Upper lobe of left lung (tissue), 6 donors: Measurements from ENCODE around the gene PANX1. TPM values are rescaled to one million over a fixed set of nuclear protein-coding genes. Genes with fewer than 3 reads are reported as not detected.
A peak's percentile ranks its signal among the peaks of the same experiment; 100 is the strongest.

Source experiments
- ATAC-seq, 2 donors: fragments of 200-7000 bp; cut with Tn5 transposase; one replicate each; pipeline ENCODE4 v1.9.1; 2022; ENCODE audit warnings: mild to moderate bottlenecking in 2 of 2, moderate library complexity in 2 of 2; ENCODE audit not compliant: low FRiP score in 2 of 2
- DNase-seq, 2 donors: peaks; one replicate each; pipeline ENCODE4 v3.0.0-alpha.2; 2019 to 2020
- H3K27ac ChIP-seq, 4 donors: fragments of 200-600 bp; sonication (generic); one replicate each; pipeline ENCODE4 v1.5.1; 2016 to 2019
- H3K27me3 ChIP-seq, 4 donors: fragments of 200-600 bp; sonication (generic); one replicate each; pipeline ENCODE4 v1.5.1; 2017 to 2019
- H3K36me3 ChIP-seq, 4 donors: fragments of 200-600 bp; sonication (generic); one replicate each; pipeline ENCODE4 v1.5.1; 2016 to 2019
- H3K4me1 ChIP-seq, 4 donors: fragments of 200-600 bp; sonication (generic); one replicate each; pipeline ENCODE4 v1.5.1; 2018 to 2019
- H3K4me3 ChIP-seq, 4 donors: fragments of 200-600 bp; sonication (generic); one replicate each; pipeline ENCODE4 v1.5.1; 2017 to 2019; ENCODE audit warnings: mild to moderate bottlenecking in 2 of 4, moderate library complexity in 1 of 4
- H3K9me3 ChIP-seq, 4 donors: fragments of 200-600 bp; sonication (generic); one replicate each; pipeline ENCODE4 v1.5.1; 2018 to 2019
- CTCF ChIP-seq, 6 experiments: fragments of 450-650 bp in 4 of 6; fragments of 200-600 bp in 2 of 6; sonication (generic) in 2 of 6; IDR thresholded peaks; one replicate each; pipeline ENCODE4 v1.5.1; 2016 to 2019; ENCODE audit warnings: antibody characterized with exemption in 6 of 6
- EP300 ChIP-seq, 4 donors: sonication (generic); formaldehyde crosslinking; IDR thresholded peaks; one replicate each; pipeline ENCODE4 v1.5.1; 2017; ENCODE audit warnings: antibody characterized with exemption in 4 of 4, control low read depth in 2 of 4
- POLR2A ChIP-seq, 4 donors: fragments of 450-650 bp; IDR thresholded peaks; one replicate each; pipeline ENCODE4 v1.5.1; 2016 to 2017; ENCODE audit warnings: antibody characterized with exemption in 4 of 4, mild to moderate bottlenecking in 2 of 4
- POLR2AphosphoS5 ChIP-seq, 2 donors: sonication (generic); formaldehyde crosslinking; IDR thresholded peaks; one replicate each; pipeline ENCODE4 v1.5.1; 2017; ENCODE audit warnings: antibody characterized with exemption in 2 of 2
- WGBS, 2 donors: methylation state at CpG; one replicate each; pipeline ENCODE4 v1.1.5; 2017 to 2018; 5-methylcytosine and 5-hydroxymethylcytosine counted together
- total RNA-seq, 6 donors: library from RNA; depleted of rRNA in 4 of 6; stranded (reverse); fragments of >200 nt in 4 of 6; gene quantifications; one replicate each; pipeline versions ENCODE4 v1.1.0 to v1.2.1, GENCODE V29; 2016 to 2021
- donor health status: DM: no; HTN: no; CAD: no; lungs with moderate emphysema.
- donor health status: DM: no; HTN: yes; CAD: no; lungs with severe emphysema.

Gene PANX1
- total RNA-seq, 6 donors from 2014 or later, result 7.3 to 32.2 (median 17.8) TPM

DNA sequence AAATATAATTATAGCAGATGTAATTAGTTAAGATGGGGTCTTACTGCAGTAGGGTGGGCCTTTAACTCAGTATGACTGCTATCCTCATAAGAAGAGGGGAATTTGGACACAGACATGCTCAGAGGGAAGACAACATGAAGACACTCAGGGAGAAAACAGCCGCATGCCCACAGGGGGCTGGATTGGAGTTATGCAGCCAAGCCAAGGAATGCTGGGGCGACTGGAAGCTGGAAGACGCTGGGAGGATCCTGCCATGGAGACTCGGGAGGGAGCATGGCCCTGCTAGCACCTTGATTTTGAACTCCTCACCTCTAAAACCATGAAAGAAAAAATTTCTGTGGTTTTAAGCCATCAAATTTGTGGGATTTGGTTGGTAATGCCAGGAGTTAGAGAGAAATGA lies 40.9 kb downstream of the PANX1 start:
- Histone ChIP-seq H3K9me3 (no peaks in the 10 kb centered on the region), H3K4me1 (no peaks in the 10 kb centered on the region), H3K27ac (no peak overlapping the region), H3K36me3 (no peaks in the 10 kb centered on the region), H3K27me3 (no peaks in the 10 kb centered on the region), H3K4me3 (no peak overlapping the region)
- TF ChIP-seq POLR2A (IDR thresholded peaks at IDR 0.05), result no peak
- TF ChIP-seq POLR2AphosphoS5 (IDR thresholded peaks at IDR 0.05), result no peak
- no peak for TF ChIP-seq CTCF (IDR thresholded peaks at IDR 0.05)
- no peak for TF ChIP-seq EP300 (IDR thresholded peaks at IDR 0.05)
- DNase-seq (no peak), ATAC-seq (no peak)
- WGBS, 2 donors, result 78 to 94% methylated on average over 4 of the region's 4 CpGs

DNA sequence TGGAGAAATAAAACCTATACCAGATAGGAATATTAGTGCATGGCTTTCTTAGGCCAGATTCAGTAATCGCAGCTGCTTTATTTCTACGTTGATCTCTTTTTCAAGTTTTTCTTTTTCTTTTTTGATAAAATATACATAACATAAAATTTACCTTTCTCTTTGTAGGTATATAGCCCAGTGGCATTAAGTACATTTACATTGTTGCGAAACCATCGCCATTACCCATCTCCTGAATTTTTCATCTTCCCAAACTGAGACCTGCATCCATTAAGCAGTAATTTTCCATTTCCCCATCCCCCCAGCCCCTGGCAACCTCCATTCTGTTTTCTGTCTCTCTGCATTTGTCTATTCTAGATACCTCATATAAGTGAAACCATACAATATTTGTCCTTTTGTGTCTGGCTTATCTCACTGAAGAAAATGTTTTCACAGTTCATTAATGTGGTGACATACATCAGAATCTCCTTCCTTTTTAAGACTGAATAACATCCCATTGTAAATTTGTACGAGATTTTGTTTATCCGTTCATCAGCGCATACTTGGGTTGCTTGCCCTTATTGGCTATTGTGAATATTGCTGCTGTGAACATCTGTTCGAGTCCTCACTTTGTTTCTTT lies 41.4 kb downstream of the PANX1 start:
- Histone ChIP-seq H3K36me3 (no peaks in the 10 kb centered on the region), H3K27ac (no peak overlapping the region), H3K4me3 (no peak overlapping the region), H3K9me3 (no peaks in the 10 kb centered on the region), H3K4me1 (peaks cover 0 to 4% (median 3%) of the 10 kb centered on the region in 4 donors), H3K27me3 (no peaks in the 10 kb centered on the region)
- no peak for TF ChIP-seq POLR2A (IDR thresholded peaks at IDR 0.05)
- no peak for TF ChIP-seq CTCF (IDR thresholded peaks at IDR 0.05)
- no peak for TF ChIP-seq EP300 (IDR thresholded peaks at IDR 0.05)
- no peak for TF ChIP-seq POLR2AphosphoS5 (IDR thresholded peaks at IDR 0.05)
- ATAC-seq (no peak), DNase-seq (no peak)
- 86 to 95% methylated on average over 8 of the region's 8 CpGs for WGBS, 2 donors

DNA sequence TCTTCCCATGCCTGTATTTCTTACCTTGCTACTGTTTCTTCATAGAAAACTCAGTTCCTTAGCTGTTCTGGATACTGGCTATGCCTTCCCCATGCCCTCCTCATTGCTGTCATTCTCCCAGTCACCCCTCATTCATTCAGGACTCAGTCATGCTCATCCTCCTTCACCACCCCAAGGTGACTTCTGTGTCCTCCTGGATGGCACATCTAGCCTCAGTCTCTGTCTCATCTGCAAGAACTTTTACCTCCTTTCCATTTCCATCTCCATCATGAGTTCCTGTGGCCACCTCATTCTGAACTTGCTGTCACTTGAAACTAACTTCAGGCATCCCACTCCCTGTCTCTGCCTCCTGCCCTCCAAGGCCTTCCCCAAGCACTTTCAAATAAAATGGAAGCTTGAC lies 42.3 kb downstream of the PANX1 start:
- Histone ChIP-seq H3K36me3 (no peaks in the 10 kb centered on the region), H3K4me3 (no peak overlapping the region), H3K27ac (no peak overlapping the region), H3K9me3 (no peaks in the 10 kb centered on the region), H3K4me1 (peaks cover 0 to 7% (median 4%) of the 10 kb centered on the region in 4 donors), H3K27me3 (no peaks in the 10 kb centered on the region)
- TF ChIP-seq EP300 (IDR thresholded peaks at IDR 0.05) (no peak), POLR2AphosphoS5 (IDR thresholded peaks at IDR 0.05) (no peak), POLR2A (IDR thresholded peaks at IDR 0.05) (no peak), CTCF (IDR thresholded peaks at IDR 0.05) (no peak)
- ATAC-seq, result no peak
- no peak for DNase-seq

GRCh38 chr11:94171693-94172440 lies 43.2 kb downstream of the PANX1 start:
- 71 to 73% methylated on average over 8 of the region's 8 CpGs for WGBS, 2 donors
- no peaks in the 10 kb centered on the region for H3K36me3 ChIP-seq
- no peak for TF ChIP-seq POLR2A (IDR thresholded peaks at IDR 0.05)
- TF ChIP-seq CTCF (IDR thresholded peaks at IDR 0.05), result peak in 3 of 6 experiments; percentile 11 to 38 (median 22)
- no peak for TF ChIP-seq POLR2AphosphoS5 (IDR thresholded peaks at IDR 0.05)
- no peak overlapping the region for H3K27ac ChIP-seq
- no peak overlapping the region for H3K4me3 ChIP-seq
- DNase-seq (peak in 1 of 2 donors; percentile 43), ATAC-seq (peak in 1 of 2 donors; percentile 53)
- H3K9me3 ChIP-seq, result no peaks in the 10 kb centered on the region
- H3K27me3 ChIP-seq, result no peaks in the 10 kb centered on the region
- H3K4me1 ChIP-seq, result peaks cover 0 to 7% (median 4%) of the 10 kb centered on the region in 4 donors
